HL-60 (cell line): ENCODE data around the gene HNRNPA0.

Experiments used
- DNase-seq, 2 experiments: peaks; one replicate each; pipeline ENCODE4 v3.0.0-alpha.2; 2010 to 2020; ENCODE audit warnings: low read depth in 1 of 2, low spot score in 1 of 2
- H3K27ac ChIP-seq: fragments of 250-450 bp; sonication (Bioruptor Pico); replicated peaks from 2 replicates; pipeline ENCODE4 v1.5.1; 2020; ENCODE audit warnings: mild to moderate bottlenecking, moderate library complexity
- H3K27me3 ChIP-seq: fragments of 250-450 bp; sonication (Bioruptor Pico); 2 replicates; pipeline ENCODE4 v1.5.1; 2021; ENCODE audit warnings: mild to moderate bottlenecking, moderate library complexity; ENCODE audit not compliant: insufficient read depth, poor library complexity, severe bottlenecking
- H3K4me3 ChIP-seq: replicated peaks from 2 replicates; pipeline ENCODE4 v1.5.1; 2011; ENCODE audit warnings: mild to moderate bottlenecking, control low read depth, low read length; ENCODE audit not compliant: insufficient read depth
- CTCF ChIP-seq: IDR thresholded peaks from one replicate; pipeline ENCODE4 v1.5.1; 2011; ENCODE audit warnings: low read length, control low read depth, inconsistent platforms; ENCODE audit not compliant: insufficient read depth
- GABPA ChIP-seq: IDR thresholded peaks from 2 replicates; pipeline ENCODE4 v1.6.1; 2012; ENCODE audit warnings: low read depth
- POLR2AphosphoS5 ChIP-seq: IDR thresholded peaks from 2 replicates; pipeline ENCODE4 v1.6.1; 2012; ENCODE audit warnings: low read depth
- REST ChIP-seq: IDR thresholded peaks from 2 replicates; pipeline ENCODE4 v1.6.1; 2012; ENCODE audit warnings: low read depth; ENCODE audit not compliant: insufficient replicate concordance
- SPI1 ChIP-seq: IDR thresholded peaks from 2 replicates; pipeline ENCODE4 v1.6.1; 2012; ENCODE audit warnings: low read depth, mild to moderate bottlenecking, borderline replicate concordance

The HNRNPA0 gene

DNA sequence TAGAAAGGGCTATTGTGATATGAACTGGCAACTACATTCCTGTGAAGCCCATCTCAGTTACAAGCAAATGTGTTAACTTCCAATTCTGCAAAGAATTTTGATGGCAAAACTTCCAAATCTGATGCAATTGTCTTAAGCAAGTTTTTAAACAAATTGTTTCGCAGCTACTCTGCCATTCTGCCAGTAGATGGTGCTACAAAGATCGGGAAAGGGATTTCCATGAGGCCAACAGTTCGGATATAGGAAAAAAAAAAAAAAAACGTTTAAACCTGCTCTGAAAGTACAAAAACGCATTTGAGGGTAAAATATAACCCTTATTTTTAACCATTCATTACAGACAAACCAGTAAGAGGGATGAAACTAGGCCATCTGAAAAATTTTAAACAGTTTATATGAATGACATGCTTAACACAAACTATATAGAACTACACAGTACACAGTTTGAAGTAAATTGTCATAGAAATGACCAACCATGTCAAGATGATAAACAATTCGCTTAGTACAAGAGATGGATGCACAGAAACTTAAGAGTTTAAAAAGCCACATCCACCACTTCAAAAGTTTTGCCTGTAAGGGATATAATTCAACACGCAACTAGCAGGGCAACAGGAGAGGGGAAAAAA, 2.2 kb downstream of the HNRNPA0 start:
- H3K27me3 ChIP-seq, result no peaks in the 10 kb centered on the region
- H3K4me3 ChIP-seq, result peak overlapping the region; percentile 65
- H3K27ac ChIP-seq, result no peak overlapping the region
- peak; percentile 44 for TF ChIP-seq CTCF
- TF ChIP-seq REST, result no peak
- no peak for TF ChIP-seq POLR2AphosphoS5
- peak in 1 of 2 experiments; percentile 26 for DNase-seq

DNA sequence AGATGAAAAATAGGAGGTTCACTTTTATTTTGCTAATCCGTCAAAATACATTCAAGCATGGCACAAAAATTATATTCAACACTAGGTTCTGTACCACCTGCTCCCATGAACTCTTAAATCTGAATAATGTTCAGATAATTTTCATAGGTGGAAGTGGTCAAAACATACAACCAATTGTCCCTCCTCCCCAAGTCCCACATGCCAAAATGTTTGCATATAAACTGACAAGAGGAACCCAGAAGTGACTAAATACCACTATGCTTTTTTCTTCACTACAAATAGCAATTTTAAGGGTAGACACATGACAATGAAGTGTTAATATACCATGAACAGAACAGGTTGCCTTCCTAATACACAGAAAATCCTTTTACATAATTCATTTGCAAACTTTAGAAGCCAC, 3.7 kb downstream of the HNRNPA0 start:
- no peak for DNase-seq
- Histone ChIP-seq H3K4me3 (no peak overlapping the region), H3K27me3 (no peaks in the 10 kb centered on the region), H3K27ac (no peak overlapping the region)
- no peak for TF ChIP-seq REST
- no peak for TF ChIP-seq SPI1
- TF ChIP-seq CTCF, result no peak
- TF ChIP-seq GABPA, result no peak
- TF ChIP-seq POLR2AphosphoS5, result no peak

DNA sequence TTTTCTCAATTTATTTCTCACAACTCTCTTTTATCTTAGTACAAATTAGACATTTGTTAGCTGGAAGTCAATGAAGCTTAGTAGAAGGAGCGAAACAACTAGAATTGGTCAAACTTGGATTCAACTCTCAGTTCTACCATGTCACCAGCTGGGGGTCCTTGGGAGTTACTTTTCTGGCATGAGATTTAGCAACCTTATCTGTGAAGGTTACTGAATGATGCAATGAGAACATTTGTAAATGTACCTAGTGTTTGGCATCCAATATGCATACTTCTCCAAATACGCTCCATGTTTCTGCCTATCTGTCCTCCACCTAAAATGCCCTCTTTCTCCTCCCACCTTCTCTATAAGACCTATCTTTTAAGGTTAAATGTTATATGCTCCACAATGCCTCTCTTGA, 6.3 kb downstream of the HNRNPA0 start:
- no peak for DNase-seq
- TF ChIP-seq SPI1, result no peak
- TF ChIP-seq GABPA, result no peak
- TF ChIP-seq CTCF, result no peak
- no peak for TF ChIP-seq REST
- no peak for TF ChIP-seq POLR2AphosphoS5
- H3K4me3 ChIP-seq, result no peak overlapping the region
- H3K27me3 ChIP-seq, result no peaks in the 10 kb centered on the region
- no peak overlapping the region for H3K27ac ChIP-seq
